Right lobe of liver (tissue), 4 donors: ENCODE data around the gene ZCCHC4.

Source experiments
- CTCF ChIP-seq, 4 donors: fragments of 200-600 bp in 3 of 4; fragments of 450-650 bp in 1 of 4; IDR thresholded peaks; one replicate each; pipeline versions ENCODE4 v1.5.1 to v1.8.0; 2016 to 2022; ENCODE audit warnings: antibody characterized with exemption in 4 of 4, mild to moderate bottlenecking in 2 of 4
- POLR2A ChIP-seq: fragments of 450-650 bp; IDR thresholded peaks from one replicate; pipeline ENCODE4 v1.6.1; 2017; ENCODE audit warnings: antibody characterized with exemption, mild to moderate bottlenecking
- donor health status: DM: no; HTN: no; CAD: no.
- donor health status: DM: no; HTN: no; CAD: no.
- donor health status: DM: no; HTN: yes; CAD: no.

DNA sequence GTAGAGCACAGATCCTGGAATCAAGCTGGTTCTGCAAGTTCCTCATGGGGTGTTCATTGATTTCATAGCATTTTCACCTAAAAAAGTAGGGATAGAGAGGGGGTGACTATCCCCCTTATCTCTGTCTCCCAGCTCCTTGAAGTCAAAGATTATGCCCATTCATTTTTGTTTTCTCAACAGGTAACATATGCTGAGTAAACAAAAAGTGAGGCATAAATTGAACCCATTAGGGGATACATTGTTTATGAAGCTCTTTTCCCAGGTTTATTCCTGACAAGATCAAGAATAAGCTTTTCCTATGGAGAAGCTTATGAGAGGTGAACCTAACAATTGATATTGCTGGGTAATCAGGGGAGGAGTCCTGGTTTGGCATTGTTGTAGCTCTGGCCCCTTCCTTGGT is 55.3 kb downstream of the ZCCHC4 start:
- no peak for TF ChIP-seq CTCF (IDR thresholded peaks at IDR 0.05)
- TF ChIP-seq POLR2A = no peak
